HG03039 (cell line): Measurements from ENCODE around the gene ARHGAP40.

Experiments
- ATAC-seq: cut with Tn5 transposase; IDR thresholded peaks from one replicate; pipeline ENCODE4 v1.9.1; 2021; ENCODE audit warnings: mild to moderate bottlenecking, moderate library complexity; ENCODE audit not compliant: unreplicated experiment

ARHGAP40 gene

DNA sequence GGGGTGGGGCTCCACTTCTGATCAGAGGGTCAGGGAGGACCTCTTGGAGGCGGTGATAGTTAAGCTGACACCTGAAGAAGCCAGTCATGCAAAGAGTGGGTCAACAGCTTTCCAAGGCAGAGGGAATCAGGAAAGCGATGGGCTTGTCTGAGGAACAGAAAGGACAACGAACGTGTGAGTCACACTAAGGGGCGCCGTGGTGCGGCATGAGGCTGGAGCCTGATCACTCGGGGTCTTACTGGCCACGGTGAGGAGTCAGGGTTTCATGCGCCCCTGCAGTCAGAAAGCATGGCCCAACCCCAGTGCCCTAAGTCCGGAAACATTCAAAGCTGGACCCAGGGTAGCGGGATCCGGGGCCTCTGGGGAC is 72.1 kb downstream of the ARHGAP40 start:
- ATAC-seq = no peak

DNA sequence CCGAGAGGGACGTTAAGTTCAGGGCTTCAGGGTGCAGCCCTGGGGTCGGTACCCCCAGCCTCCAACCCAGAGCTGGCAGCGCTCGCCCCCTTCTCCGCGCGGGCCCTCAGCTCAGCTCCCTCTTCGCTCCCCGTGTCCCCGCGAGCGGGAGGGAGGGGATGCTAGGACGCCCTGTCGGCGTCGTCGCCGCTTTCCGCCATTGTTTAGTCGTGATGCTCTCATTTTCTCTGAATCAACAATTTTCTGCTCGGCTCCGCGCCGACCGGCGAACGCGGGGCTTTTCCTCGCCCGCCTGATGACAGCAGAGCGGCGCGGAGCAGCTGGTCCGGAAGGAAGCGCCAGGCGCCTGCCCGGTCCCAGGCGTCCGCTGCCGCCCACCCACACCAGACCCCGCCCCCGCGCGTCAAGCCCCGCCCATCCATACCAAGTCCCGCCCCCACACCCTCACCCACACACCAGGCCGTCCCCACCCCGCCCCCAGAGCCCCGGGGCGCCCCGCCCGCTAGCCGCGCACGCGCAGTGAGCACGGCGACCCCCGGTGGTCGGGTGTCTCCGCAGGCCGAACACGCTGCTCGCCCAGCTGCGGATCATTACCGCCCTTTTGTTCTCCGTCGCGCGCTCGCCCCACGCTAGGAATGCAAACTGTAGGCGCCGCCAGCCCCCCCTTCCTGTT is 72.6 kb downstream of the ARHGAP40 start:
- ATAC-seq = no peak

DNA sequence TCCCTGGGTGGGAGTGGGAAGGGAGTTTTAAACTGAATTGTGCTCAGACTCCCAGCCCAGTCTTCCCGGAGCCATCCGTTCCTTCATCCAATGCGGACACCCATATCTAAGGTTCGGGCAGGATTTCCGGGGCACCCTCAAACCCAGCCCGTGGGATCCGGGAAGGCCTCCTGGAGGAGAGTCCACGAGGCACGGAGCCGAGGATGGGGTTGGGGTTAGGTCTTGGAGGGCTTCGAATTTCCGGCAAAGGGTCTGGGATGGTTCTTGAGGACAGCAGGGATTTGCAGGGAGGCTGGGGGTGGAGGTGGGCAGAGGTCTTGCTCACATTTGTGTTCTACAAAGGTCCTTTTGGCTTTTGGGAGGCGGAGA is 73.1 kb downstream of the ARHGAP40 start:
- ATAC-seq = no peak

DNA sequence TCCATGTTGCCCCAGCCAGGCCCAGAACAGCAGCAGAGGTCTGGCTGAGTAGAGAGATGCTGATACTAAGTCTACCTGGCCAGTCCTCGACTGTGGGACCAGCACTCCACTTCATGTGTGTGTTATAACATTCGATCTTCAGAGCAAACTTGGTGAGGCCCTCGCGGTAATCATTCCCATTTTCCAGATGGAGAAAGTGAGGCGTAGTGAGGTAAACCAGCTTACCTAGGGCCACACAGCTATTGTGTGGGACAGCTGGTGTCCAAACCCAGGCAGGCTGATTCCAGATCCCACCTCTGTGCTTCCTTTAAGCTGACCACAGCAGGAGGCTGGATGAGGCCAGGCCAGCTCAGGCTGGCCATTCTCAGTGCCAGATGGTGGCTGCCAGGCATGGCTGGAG is 75.0 kb downstream of the ARHGAP40 start:
- ATAC-seq = no peak

DNA sequence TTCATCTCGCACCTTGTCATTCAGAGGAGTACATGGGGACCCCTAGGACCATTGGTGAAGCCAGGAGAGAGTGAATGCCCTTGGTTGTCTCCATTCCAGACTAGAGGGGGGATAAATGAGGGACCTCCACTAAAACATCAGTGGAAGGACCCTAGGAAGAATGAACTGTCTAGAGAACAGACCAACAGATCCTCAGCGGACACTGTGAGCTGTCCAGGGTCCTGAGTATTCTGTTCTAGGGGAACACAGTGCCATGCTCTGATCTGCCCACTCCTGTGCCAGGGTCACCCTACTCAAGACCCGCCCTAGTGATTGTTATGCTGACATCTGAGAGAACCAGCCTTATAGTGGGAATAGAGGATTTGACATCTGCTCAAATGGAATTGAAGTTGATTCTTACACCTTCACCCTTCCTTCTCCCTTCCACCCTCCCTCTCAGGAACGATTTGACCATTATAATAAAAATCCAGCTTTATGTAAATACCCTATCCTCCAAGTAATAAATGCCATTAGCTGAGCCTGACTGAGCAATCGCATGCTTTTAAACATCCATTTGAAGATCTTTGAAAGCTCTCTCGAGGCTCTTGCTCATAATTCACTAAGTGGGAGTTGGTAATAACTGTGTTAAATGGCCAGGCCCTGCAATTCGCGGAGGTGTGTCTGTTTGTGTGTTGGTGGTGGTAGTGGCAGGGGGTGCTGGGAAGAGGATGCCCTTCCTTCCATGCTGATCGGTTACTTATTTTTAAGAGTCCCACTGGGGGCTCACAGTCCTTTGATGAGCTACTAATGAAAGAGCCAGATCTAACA is 79.1 kb downstream of the ARHGAP40 start:
- ATAC-seq = no peak

DNA sequence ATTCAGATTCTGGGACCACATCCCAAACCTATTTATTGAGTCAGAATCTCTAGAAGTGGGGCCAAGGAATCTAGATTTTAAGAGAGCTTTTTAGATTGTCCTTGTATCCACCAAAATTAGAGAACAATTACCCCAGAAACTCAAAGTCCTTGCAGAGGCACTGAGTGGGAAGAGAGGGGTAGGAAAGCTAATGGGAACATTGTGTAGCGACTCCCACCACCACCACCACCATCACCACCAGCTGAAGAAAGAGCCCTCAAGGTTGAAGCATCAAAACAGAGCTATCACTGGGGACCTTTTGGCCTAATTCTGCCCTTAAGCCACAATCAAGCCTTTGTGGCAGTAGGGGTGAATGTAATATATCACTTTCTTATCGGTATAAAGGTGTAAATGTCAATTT is 83.7 kb downstream of the ARHGAP40 start:
- no peak for ATAC-seq

DNA sequence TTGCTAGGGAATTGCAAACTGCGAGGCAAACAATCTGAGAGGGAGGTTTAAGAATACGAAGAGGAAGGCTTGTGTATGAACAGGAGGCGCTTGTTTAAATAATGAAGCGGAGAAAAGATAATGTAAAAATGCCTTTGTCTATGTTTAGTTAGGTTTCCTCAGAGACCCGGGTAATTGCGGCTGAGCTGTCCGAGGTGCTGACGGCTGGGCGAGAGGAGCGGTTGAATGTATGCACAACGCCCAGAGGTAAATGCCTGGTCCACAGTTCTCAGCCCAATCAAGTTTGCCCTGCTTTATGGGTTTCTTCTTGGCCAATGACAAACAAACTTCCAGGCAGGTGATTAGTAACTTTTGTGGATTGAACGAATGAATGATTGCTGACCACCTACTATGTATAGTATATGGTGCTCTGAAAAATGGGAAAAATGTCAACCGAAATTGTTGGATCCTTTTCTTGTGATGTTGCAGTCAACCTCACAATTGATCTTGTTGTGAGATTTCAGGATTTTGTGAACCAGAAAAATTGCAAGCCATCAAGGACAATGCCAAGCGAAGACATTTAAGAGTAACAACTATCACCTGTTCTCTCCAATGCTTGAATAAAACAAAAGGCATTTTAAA is 84.4 kb downstream of the ARHGAP40 start:
- no peak for ATAC-seq

DNA sequence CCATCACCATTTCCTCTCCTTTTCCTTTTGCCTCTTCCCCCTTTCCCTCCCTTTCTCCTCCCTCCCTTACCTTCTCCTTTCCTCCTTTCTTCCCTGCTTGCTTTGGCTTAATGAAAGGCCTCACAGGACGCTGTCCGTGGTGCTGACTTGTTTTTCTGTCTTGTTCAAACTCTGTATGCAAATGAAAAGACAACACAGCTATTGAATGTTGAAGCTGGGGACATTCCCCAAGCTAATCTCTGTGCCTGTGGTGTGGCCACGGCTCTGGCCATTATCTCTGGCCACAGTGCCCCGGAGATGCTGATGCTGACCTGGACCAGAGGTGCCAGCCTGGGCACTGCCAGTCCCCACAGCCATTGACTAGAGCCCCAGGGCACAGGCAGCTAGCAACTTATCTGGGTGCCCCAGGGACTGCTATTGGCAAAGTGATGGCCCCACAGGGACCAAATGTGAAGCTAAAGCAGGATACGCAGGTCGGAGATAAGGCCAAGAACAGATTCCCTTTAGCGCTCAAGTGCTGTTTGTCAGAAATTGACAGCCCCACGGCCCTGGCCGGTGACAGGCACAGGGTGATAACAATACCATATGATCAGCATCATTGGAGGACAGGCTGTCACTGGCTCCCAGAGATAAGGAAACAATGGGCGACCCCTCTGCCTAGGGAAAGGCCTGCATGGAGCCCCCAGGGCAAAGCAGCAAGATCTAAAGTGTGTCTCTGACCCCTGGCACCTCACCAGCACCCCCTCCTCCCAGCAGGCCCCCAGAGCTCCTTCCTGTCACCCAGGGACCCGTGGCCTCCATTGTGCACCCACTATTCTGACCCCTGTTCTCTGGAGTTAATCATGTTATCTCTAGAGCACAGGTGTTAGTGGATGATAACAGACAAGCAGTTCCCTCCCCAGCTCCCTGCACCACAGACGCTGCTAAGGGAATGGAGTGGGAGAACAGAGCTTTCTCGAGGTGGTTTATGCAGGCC is 91.1 kb downstream of the ARHGAP40 start:
- no peak for ATAC-seq

DNA sequence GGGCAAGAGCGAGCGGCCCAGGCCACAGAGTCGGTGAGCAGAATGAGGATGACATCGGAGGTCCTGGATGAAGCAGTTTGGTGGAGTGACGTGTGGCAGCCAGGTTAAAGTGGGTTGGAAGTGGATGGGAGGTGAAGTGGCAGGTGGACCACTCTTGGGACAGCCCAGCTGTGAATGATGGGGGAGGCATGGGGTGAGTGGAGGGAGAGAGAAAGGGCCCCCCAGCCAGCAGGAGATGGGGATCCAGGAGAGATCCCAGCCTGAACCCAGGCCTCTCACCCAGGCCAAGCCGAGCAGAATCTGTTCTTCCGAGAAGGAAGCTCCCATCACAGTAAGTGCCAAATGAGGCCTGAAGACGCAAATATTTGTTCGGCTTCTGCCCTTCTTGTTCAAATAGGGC is 95.7 kb downstream of the ARHGAP40 start:
- no peak for ATAC-seq

DNA sequence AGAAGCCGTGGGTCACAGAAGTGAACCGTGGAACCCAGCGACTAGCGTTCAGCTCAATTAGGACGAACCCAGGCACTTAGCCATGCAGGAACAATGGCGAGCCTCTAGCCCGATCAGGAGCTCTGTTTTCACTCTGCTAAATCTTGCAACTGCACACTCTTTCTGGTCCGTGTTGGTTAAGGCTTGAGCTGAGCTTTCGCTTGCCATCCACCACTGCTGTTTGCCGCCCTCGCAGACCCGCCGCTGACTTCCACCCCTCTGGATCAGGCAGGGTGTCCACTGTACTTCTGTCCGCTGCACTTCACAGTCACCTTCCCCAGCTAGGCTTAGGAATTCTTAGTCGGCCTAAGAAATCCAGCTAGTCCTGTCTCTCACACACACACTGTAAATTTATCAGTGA is 96.9 kb downstream of the ARHGAP40 start:
- ATAC-seq = no peak

DNA sequence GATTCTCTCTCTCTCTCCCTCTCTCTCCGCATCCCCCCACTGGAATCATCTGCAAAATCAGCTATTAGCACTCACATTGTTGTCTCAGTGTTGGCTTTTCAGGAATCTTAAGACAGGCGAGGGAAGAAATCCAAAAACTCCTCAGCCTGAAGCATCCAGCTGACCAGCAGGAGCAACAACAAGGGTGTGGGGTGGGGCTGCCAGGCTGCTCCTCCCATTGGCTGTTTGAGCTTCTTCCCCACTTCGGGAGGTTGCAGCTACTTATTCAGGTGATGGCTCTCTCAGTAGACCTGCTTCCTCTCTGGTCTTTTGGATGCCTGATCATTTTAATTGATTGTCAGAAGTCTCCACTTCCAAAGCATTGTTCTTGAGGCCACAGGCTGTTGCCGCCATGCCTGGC is 98.5 kb downstream of the ARHGAP40 start:
- no peak for ATAC-seq
